HG02884 (cell line): ENCODE measurements around the gene CARD14.

ENCODE experiments used
- ATAC-seq: cut with Tn5 transposase; IDR thresholded peaks from one replicate; pipeline ENCODE4 v1.9.1; 2021; ENCODE audit warnings: mild to moderate bottlenecking, moderate library complexity; ENCODE audit not compliant: unreplicated experiment

CARD14 gene

GRCh38 chr17:80169784-80170500 is at the start of gene CARD14:
Gene CARD14 (plus strand): TSS chr17:80170030. CDS start chr17:80181439, 11,409 bp downstream.
- ATAC-seq, result no peak

- no peak for ATAC-seq
These were observed 47.7 kb upstream of the CARD14 start for GRCh38 chr17:80122026-80122575.

GRCh38 chr17:80122926-80123505 is 46.8 kb upstream of the CARD14 start:
- no peak for ATAC-seq

GRCh38 chr17:80123791-80124190 is 46.0 kb upstream of the CARD14 start:
- ATAC-seq, result no peak

GRCh38 chr17:80124351-80124981 is 45.4 kb upstream of the CARD14 start:
- no peak for ATAC-seq

GRCh38 chr17:80125656-80126448 is 44.0 kb upstream of the CARD14 start:
- no peak for ATAC-seq

GRCh38 chr17:80126449-80126715 is 43.4 kb upstream of the CARD14 start:
- ATAC-seq, result no peak

GRCh38 chr17:80129006-80129565 is 40.7 kb upstream of the CARD14 start:
- ATAC-seq, result no peak

- ATAC-seq, result no peak
These were observed 38.8 kb upstream of the CARD14 start for GRCh38 chr17:80130992-80131391.

- no peak for ATAC-seq
These were observed 36.8 kb upstream of the CARD14 start for GRCh38 chr17:80132906-80133625.

- no peak for ATAC-seq
These were observed 36.2 kb upstream of the CARD14 start for GRCh38 chr17:80133626-80133970.

GRCh38 chr17:80137131-80137530 is 32.7 kb upstream of the CARD14 start:
- ATAC-seq, result no peak

GRCh38 chr17:80138856-80139426 is 30.9 kb upstream of the CARD14 start:
- ATAC-seq, result no peak

GRCh38 chr17:80141463-80142165 is 28.2 kb upstream of the CARD14 start:
- no peak for ATAC-seq

GRCh38 chr17:80142929-80143328 is 26.9 kb upstream of the CARD14 start:
- ATAC-seq, result no peak

- no peak for ATAC-seq
These were observed 24.5 kb upstream of the CARD14 start for GRCh38 chr17:80145076-80146075.

- no peak for ATAC-seq
These were observed 23.5 kb upstream of the CARD14 start for GRCh38 chr17:80146121-80147034.
